NCI-H460 (cell line): ENCODE data around the gene MTX3. TPM values are rescaled to one million over a fixed set of nuclear protein-coding genes. Genes with fewer than 3 reads are reported as not detected.

Experiments
- DNase-seq: peaks from one replicate; pipeline ENCODE4 v3.0.0-alpha.2; 2016; ENCODE audit warnings: low read depth; ENCODE audit errors: extremely low read depth
- polyA plus RNA-seq: library from polyadenylated mRNA; depleted of rRNA; stranded (reverse); fragments of >200 nt; gene quantifications from 2 replicates; pipeline ENCODE4 v1.2.3, GENCODE V29; 2014; cell fraction: nucleus; rRNA removed
- total RNA-seq: library from RNA; depleted of rRNA; stranded (reverse); fragments of >200 nt; shearing (Covaris generic); gene quantifications from 2 replicates; pipeline ENCODE4 v1.2.3, GENCODE V29; 2014; rRNA removed

MTX3 gene
- 43.1 and 46.9 TPM in 2 replicates for total RNA-seq
- polyA plus RNA-seq, result 30.8 and 43.3 TPM in 2 replicates

- peak; percentile 82 for DNase-seq
These were observed at the start of gene MTX3 for GRCh38 chr5:79990598-79991507. Gene MTX3 (minus strand): TSS chr5:79991262. CDS start chr5:79991238, 24 bp downstream.

GRCh38 chr5:80039650-80040049 is 48.6 kb upstream of the MTX3 start:
- no peak for DNase-seq

- DNase-seq, result no peak
These were observed 46.3 kb upstream of the MTX3 start for GRCh38 chr5:80037366-80037765.

- no peak for DNase-seq
These were observed 45.6 kb upstream of the MTX3 start for GRCh38 chr5:80036615-80037014.

- no peak for DNase-seq
These were observed 44.8 kb upstream of the MTX3 start for GRCh38 chr5:80035839-80036238.

- DNase-seq, result no peak
These were observed 44.1 kb upstream of the MTX3 start, which contains the start of gene THBS4 for GRCh38 chr5:80034962-80035821. Gene THBS4 (plus strand): TSS chr5:80035348. CDS start chr5:80035538, 190 bp downstream.

- no peak for DNase-seq
These were observed 43.5 kb upstream of the MTX3 start for GRCh38 chr5:80034559-80034958.

GRCh38 chr5:80033513-80033912 is 42.5 kb upstream of the MTX3 start:
- no peak for DNase-seq

- DNase-seq, result no peak
These were observed 40.0 kb upstream of the MTX3 start for GRCh38 chr5:80031109-80031508.

- DNase-seq, result no peak
These were observed 35.8 kb upstream of the MTX3 start for GRCh38 chr5:80026841-80027240.

GRCh38 chr5:80025069-80025468 is 34.0 kb upstream of the MTX3 start:
- DNase-seq, result no peak

GRCh38 chr5:80010754-80011392 is 19.8 kb upstream of the MTX3 start:
- no peak for DNase-seq

- no peak for DNase-seq
These were observed 18.1 kb upstream of the MTX3 start for GRCh38 chr5:80008995-80009765.

GRCh38 chr5:80002677-80003076 is 11.6 kb upstream of the MTX3 start:
- no peak for DNase-seq

- DNase-seq, result no peak
These were observed 8.7 kb upstream of the MTX3 start for GRCh38 chr5:79999722-80000121.

- DNase-seq, result no peak
These were observed 2.0 kb upstream of the MTX3 start for GRCh38 chr5:79992891-79993657.

- DNase-seq, result no peak
These were observed 861 bp downstream of the MTX3 start for GRCh38 chr5:79990205-79990597.

GRCh38 chr5:79986260-79986659 is 4.8 kb downstream of the MTX3 start:
- DNase-seq, result no peak

- DNase-seq, result no peak
These were observed 5.8 kb downstream of the MTX3 start for GRCh38 chr5:79985288-79985687.
